ENCODE data around the gene DCAF11. TPM values are rescaled to one million over a fixed set of nuclear protein-coding genes. Genes with fewer than 3 reads are reported as not detected.

Gene DCAF11
- total RNA-seq, 3 donors from 2014 or later, result 78.6 to 81.6 (median 80.9) TPM

DNA sequence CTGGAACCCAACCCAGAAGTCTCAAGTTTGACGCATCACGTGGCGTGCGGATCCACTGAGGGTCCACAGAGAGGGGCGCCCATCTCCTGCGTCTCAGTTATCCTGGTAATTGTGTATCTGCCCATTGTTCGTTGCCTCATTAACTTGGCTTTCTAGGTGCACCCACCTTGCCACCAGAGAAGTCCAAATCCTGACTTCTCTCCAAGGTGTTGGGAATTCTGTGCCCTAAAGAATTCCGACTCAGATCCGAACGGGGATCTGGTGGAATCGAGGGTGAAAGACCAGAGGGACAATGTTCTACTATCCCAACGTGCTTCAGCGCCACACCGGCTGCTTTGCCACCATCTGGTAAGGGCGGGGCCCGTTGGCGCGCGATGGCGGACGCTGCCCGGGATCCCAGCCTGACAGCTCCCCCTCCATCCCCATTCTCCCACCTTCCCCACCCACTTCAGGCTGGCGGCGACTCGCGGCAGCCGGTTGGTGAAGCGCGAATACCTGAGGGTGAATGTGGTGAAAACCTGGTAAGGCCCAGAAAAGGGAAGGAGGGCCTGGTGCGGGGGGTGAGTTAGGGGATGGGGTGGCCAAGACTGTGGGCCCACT is 57.8 kb downstream of the DCAF11 start:
- no peak for TF ChIP-seq POLR2AphosphoS5 (IDR thresholded peaks at IDR 0.05)
- TF ChIP-seq, protein P1, sequence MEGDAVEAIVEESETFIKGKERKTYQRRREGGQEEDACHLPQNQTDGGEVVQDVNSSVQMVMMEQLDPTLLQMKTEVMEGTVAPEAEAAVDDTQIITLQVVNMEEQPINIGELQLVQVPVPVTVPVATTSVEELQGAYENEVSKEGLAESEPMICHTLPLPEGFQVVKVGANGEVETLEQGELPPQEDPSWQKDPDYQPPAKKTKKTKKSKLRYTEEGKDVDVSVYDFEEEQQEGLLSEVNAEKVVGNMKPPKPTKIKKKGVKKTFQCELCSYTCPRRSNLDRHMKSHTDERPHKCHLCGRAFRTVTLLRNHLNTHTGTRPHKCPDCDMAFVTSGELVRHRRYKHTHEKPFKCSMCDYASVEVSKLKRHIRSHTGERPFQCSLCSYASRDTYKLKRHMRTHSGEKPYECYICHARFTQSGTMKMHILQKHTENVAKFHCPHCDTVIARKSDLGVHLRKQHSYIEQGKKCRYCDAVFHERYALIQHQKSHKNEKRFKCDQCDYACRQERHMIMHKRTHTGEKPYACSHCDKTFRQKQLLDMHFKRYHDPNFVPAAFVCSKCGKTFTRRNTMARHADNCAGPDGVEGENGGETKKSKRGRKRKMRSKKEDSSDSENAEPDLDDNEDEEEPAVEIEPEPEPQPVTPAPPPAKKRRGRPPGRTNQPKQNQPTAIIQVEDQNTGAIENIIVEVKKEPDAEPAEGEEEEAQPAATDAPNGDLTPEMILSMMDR (IDR thresholded peaks at IDR 0.05), result no peak
- no peak for TF ChIP-seq POLR2A (IDR thresholded peaks at IDR 0.05)
- H3K27ac ChIP-seq, result no peak overlapping the region
- H3K9me3 ChIP-seq, result no peaks in the 10 kb centered on the region
- DNase-seq (ENCODE audit: low spot score in 2 of 2), result no peak
- no peaks in the 10 kb centered on the region for H3K27me3 ChIP-seq
- H3K4me3 ChIP-seq, result peak overlapping the region in 2 of 3 donors; percentile 15 to 19
- H3K36me3 ChIP-seq, result peaks cover 3% of the 10 kb centered on the region
- H3K4me1 ChIP-seq, result no peaks in the 10 kb centered on the region
- intact Hi-C loops (cut with DNase I; ENCODE audit: low total_unique reads), result no loop called here

DNA sequence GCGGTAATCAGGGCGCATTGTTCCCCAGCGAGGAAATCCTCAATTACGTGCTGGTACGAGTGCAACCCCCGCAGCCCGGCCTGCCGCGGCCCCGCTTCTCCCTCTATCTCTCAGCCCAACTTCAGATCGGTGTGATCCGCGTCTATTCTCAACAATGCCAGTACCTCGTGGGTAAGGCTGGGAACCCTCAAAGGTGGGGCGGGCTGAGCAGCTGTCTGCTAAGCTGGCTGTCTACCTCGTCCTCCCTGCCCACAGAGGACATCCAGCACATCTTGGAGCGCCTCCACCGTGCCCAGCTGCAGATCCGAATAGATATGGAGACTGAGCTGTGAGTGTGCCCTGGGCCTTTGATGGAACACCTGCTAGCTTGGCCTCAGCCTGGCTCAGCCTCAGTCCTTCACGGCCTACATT is 58.3 kb downstream of the DCAF11 start:
- no peak overlapping the region for H3K27ac ChIP-seq
- H3K4me3 ChIP-seq, result no peak overlapping the region
- no peaks in the 10 kb centered on the region for H3K9me3 ChIP-seq
- intact Hi-C loops (cut with DNase I; ENCODE audit: low total_unique reads), result no loop called here
- peaks cover 3% of the 10 kb centered on the region for H3K36me3 ChIP-seq
- TF ChIP-seq, protein P1 (IDR thresholded peaks at IDR 0.05), result no peak
- TF ChIP-seq POLR2AphosphoS5 (IDR thresholded peaks at IDR 0.05) (no peak), POLR2A (IDR thresholded peaks at IDR 0.05) (no peak)
- no peak for DNase-seq (ENCODE audit: low spot score in 2 of 2)
- no peaks in the 10 kb centered on the region for H3K27me3 ChIP-seq
- H3K4me1 ChIP-seq, result no peaks in the 10 kb centered on the region

Other genes starting within 250 kb of the DCAF11 start
- gene DHRS4, start 161.0 kb upstream of the DCAF11 start, total RNA-seq, result 10 to 100 TPM; 38.4 to 48.8 (median 40.0) TPM
- 10 to 100 TPM; 13.4 to 22.9 (median 16.8) TPM for gene DHRS4L2, start 125.8 kb upstream of the DCAF11 start, total RNA-seq
- under 1 TPM; 0.16 to 0.98 (median 0.73) TPM for gene CARMIL3, start 62.8 kb upstream of the DCAF11 start, total RNA-seq
- not detected for gene CPNE6, start 43.2 kb upstream of the DCAF11 start, total RNA-seq
- 10 to 100 TPM; 20.5 to 51.5 (median 24.3) TPM for gene PCK2, start 20.5 kb upstream of the DCAF11 start, total RNA-seq
- gene NRL, start 172 bp downstream of the DCAF11 start, total RNA-seq, result 1 to 10 TPM; 2.1 to 5.6 (median 2.5) TPM
- 1 to 10 TPM; 1.2 to 2.6 (median 1.6) TPM for gene FITM1, start 15.9 kb downstream of the DCAF11 start, total RNA-seq
- gene PSME1, start 21.4 kb downstream of the DCAF11 start, total RNA-seq, result 100 to 1,000 TPM in 2 of 3 donors, 10 to 100 TPM in 1; 91.1 to 151 (median 135) TPM
- gene EMC9, start 26.8 kb downstream of the DCAF11 start, total RNA-seq, result 10 to 100 TPM; 13.4 to 19.0 (median 16.5) TPM
- 10 to 100 TPM; 22.1 to 69.2 (median 62.1) TPM for gene PSME2, start 31.8 kb downstream of the DCAF11 start, total RNA-seq
- gene RNF31, start 32.7 kb downstream of the DCAF11 start, total RNA-seq, result 10 to 100 TPM; 29.1 to 43.8 (median 41.0) TPM
- gene IRF9, start 46.5 kb downstream of the DCAF11 start, total RNA-seq, result 10 to 100 TPM; 44.6 to 76.0 (median 54.7) TPM
- 10 to 100 TPM in 1 of 3 donors, 1 to 10 TPM in 2; 2.9 to 10.2 (median 6.6) TPM for gene REC8, start 57.3 kb downstream of the DCAF11 start, total RNA-seq
- gene IPO4, start 74.0 kb downstream of the DCAF11 start, total RNA-seq, result 10 to 100 TPM; 17.0 to 41.6 (median 21.7) TPM
- gene TM9SF1, start 80.7 kb downstream of the DCAF11 start, total RNA-seq, result 10 to 100 TPM; 52.3 to 75.7 (median 71.1) TPM
- 1 to 10 TPM in 1 of 3 donors, not detected in 2; 1.3 TPM for gene TSSK4, start 90.9 kb downstream of the DCAF11 start, total RNA-seq
- 10 to 100 TPM; 66.5 to 88.8 (median 85.0) TPM for gene CHMP4A, start 98.7 kb downstream of the DCAF11 start, total RNA-seq
- 10 to 100 TPM; 13.1 to 20.8 (median 17.1) TPM for gene MDP1, start 101.3 kb downstream of the DCAF11 start, total RNA-seq
- gene NEDD8, start 117.6 kb downstream of the DCAF11 start, total RNA-seq, result 100 to 1,000 TPM; 118 to 165 (median 150) TPM
- 10 to 100 TPM; 59.3 to 74.6 (median 66.1) TPM for gene GMPR2, start 118.2 kb downstream of the DCAF11 start, total RNA-seq
- 10 to 100 TPM; 53.1 to 71.9 (median 55.5) TPM for gene TINF2, start 127.8 kb downstream of the DCAF11 start, total RNA-seq
- 10 to 100 TPM in 1 of 3 donors, 1 to 10 TPM in 1, under 1 TPM in 1; 0.32 to 18.7 (median 1.6) TPM for gene TGM1, start 148.4 kb downstream of the DCAF11 start, total RNA-seq
- 10 to 100 TPM; 24.8 to 41.6 (median 34.4) TPM for gene RABGGTA, start 156.8 kb downstream of the DCAF11 start, total RNA-seq
- gene DHRS1, start 185.0 kb downstream of the DCAF11 start, total RNA-seq, result 10 to 100 TPM; 21.9 to 45.7 (median 32.1) TPM
- gene NOP9, start 185.1 kb downstream of the DCAF11 start, total RNA-seq, result 10 to 100 TPM; 18.4 to 21.0 (median 19.0) TPM
- gene CIDEB, start 193.2 kb downstream of the DCAF11 start, total RNA-seq, result 10 to 100 TPM in 2 of 3 donors, 1 to 10 TPM in 1; 8.0 to 14.4 (median 10.4) TPM
- gene LTB4R2, start 195.4 kb downstream of the DCAF11 start, total RNA-seq, result 10 to 100 TPM in 1 of 3 donors, 1 to 10 TPM in 2; 8.5 to 11.1 (median 9.4) TPM
- 10 to 100 TPM in 2 of 3 donors, 1 to 10 TPM in 1; 5.7 to 18.4 (median 12.8) TPM for gene LTB4R, start 196.7 kb downstream of the DCAF11 start, total RNA-seq
- gene ADCY4, start 220.3 kb downstream of the DCAF11 start, total RNA-seq, result 10 to 100 TPM; 13.8 to 60.6 (median 27.7) TPM
- gene RIPK3, start 225.2 kb downstream of the DCAF11 start, total RNA-seq, result 10 to 100 TPM; 10.7 to 13.4 (median 12.0) TPM

Measured in breast epithelium (tissue), 4 donors.